GM18505 (cell line): ENCODE measurements around the gene RABL6.
"Not testable (repeated sequence)": the region's sequence is repeated elsewhere in the genome, so short reads cannot be mapped to it uniquely, and the experiment has no call there.

Source experiments
- ATAC-seq: cut with Tn5 transposase; IDR thresholded peaks from one replicate; pipeline ENCODE4 v1.9.1; 2021; ENCODE audit not compliant: unreplicated experiment
- POLR2A ChIP-seq: IDR thresholded peaks from 4 replicates; pipeline ENCODE4 v1.6.1; 2011; ENCODE audit warnings: borderline replicate concordance; ENCODE audit not compliant: insufficient read depth, insufficient read length; ENCODE audit errors: extremely low read depth

RABL6 gene

GRCh38 chr9:136807281-136808074 lies at the start of gene RABL6:
RABL6 (plus strand) TSS chr9:136807948; CDS start chr9:136808197, 249 bp downstream.
- peak; percentile 58 for ATAC-seq
- peak; percentile 89 for TF ChIP-seq POLR2A

GRCh38 chr9:136759001-136759400 lies 48.7 kb upstream of the RABL6 start:
- no peak for TF ChIP-seq POLR2A
- ATAC-seq = no peak

GRCh38 chr9:136759436-136760325 lies 48.1 kb upstream of the RABL6 start:
- no peak for TF ChIP-seq POLR2A
- ATAC-seq = no peak

GRCh38 chr9:136760424-136760823 lies 47.3 kb upstream of the RABL6 start:
- no peak for ATAC-seq
- no peak for TF ChIP-seq POLR2A

- ATAC-seq = not testable (repeated sequence)
These were observed 46.8 kb upstream of the RABL6 start for GRCh38 chr9:136760834-136761544.

GRCh38 chr9:136761545-136761981 lies 46.2 kb upstream of the RABL6 start:
- no peak for ATAC-seq
- TF ChIP-seq POLR2A = no peak

GRCh38 chr9:136762221-136762691 lies 45.5 kb upstream of the RABL6 start:
- no peak for ATAC-seq
- no peak for TF ChIP-seq POLR2A

- TF ChIP-seq POLR2A = no peak
- no peak for ATAC-seq
These were observed 44.7 kb upstream of the RABL6 start for GRCh38 chr9:136762915-136763648.

GRCh38 chr9:136763649-136764035 lies 44.1 kb upstream of the RABL6 start:
- no peak for ATAC-seq
- TF ChIP-seq POLR2A = no peak

- no peak for TF ChIP-seq POLR2A
These were observed 43.4 kb upstream of the RABL6 start, which contains the start of gene LCN15 for GRCh38 chr9:136764301-136764891. LCN15 (minus strand) TSS chr9:136764518; CDS start chr9:136764488, 30 bp downstream.

GRCh38 chr9:136765041-136765440 lies 42.7 kb upstream of the RABL6 start:
- TF ChIP-seq POLR2A = no peak
- ATAC-seq = no peak

More at GRCh38 chr9:136764301-136764891, 43.4 kb upstream of the RABL6 start, which contains the start of gene LCN15:
- no peak for ATAC-seq

GRCh38 chr9:136765745-136766409 lies 41.9 kb upstream of the RABL6 start:
- not testable (repeated sequence) for ATAC-seq

GRCh38 chr9:136766410-136767120 lies 41.2 kb upstream of the RABL6 start:
- ATAC-seq = not testable (repeated sequence)
